ENCODE data around the gene LIPA. TPM values are rescaled to one million over a fixed set of nuclear protein-coding genes. Genes with fewer than 3 reads are reported as not detected.
"Not testable (repeated sequence)": the region's sequence is repeated elsewhere in the genome, so short reads cannot be mapped to it uniquely, and the experiment has no call there.

The LIPA gene
- polyA plus RNA-seq, 1 experiment: 51.6 TPM

DNA sequence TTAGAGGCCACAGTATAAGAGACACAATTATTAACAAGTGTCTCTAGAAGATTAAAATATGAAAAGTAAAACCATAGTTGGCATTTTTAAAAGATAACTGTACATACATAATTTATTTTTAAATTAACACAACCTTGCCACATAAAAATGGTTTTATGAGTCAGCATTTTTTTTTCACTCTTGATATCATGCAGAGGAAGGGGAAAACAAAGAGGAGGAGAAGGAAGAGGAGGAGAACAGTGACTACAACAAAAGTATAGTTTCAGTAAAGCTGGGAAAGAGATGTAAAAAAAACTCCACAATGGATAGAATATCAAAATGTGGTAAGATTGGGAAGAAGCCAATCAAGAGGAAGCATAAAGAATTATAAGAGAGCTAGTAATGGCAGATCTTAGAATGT lies 78.5 kb downstream of the LIPA start:
- Histone ChIP-seq H3K9me3 (ENCODE audit: control insufficient read depth, insufficient read depth, low read length) (no peaks in the 10 kb centered on the region), H3K27ac (ENCODE audit: low read depth, low read length) (no peak overlapping the region), H3K27me3 (ENCODE audit: control insufficient read depth, insufficient read depth, low read length) (no peaks in the 10 kb centered on the region), H3K4me3 (ENCODE audit: low read depth, low read length) (no peak overlapping the region)
- TF ChIP-seq, protein P1, sequence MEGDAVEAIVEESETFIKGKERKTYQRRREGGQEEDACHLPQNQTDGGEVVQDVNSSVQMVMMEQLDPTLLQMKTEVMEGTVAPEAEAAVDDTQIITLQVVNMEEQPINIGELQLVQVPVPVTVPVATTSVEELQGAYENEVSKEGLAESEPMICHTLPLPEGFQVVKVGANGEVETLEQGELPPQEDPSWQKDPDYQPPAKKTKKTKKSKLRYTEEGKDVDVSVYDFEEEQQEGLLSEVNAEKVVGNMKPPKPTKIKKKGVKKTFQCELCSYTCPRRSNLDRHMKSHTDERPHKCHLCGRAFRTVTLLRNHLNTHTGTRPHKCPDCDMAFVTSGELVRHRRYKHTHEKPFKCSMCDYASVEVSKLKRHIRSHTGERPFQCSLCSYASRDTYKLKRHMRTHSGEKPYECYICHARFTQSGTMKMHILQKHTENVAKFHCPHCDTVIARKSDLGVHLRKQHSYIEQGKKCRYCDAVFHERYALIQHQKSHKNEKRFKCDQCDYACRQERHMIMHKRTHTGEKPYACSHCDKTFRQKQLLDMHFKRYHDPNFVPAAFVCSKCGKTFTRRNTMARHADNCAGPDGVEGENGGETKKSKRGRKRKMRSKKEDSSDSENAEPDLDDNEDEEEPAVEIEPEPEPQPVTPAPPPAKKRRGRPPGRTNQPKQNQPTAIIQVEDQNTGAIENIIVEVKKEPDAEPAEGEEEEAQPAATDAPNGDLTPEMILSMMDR (IDR thresholded peaks at IDR 0.05; ENCODE audit: low read depth, low read length): no peak
- ChIA-PET POLR2A (interaction anchor here (0.6 kb wide), 1 partner anchor 112 kb away, joined by 3 read pairs; no protein-coding TSS in a partner anchor), CTCF (interaction anchor here (0.6 to 1.0 kb wide), 2 partner anchors 13 to 143 kb away, joined by 4 to 5 read pairs; no protein-coding TSS in a partner anchor)
- DNase-seq (ENCODE audit: low read depth, low spot score): no peak

DNA sequence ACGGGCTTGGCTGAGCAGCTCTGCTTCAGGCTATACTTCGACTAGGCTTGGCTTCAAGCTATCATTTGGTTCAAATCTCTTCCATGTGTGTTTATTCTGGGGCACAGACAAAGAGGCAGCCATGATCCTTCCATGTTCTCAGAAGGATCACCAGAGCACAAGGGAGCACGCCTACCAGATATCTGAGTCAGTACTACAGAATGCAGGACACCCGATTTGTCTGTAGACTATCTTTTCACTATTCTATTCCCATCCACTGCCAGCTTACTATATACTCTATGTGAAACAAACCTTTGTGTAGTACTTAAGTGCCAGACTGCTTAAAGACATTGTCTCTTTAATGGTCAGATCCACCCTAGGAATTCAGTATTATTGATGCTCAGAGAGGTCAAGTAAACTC lies 79.6 kb downstream of the LIPA start:
- POLR2A ChIA-PET: no interaction called here
- Histone ChIP-seq H3K27ac (ENCODE audit: low read depth, low read length) (no peak overlapping the region), H3K27me3 (ENCODE audit: control insufficient read depth, insufficient read depth, low read length) (no peaks in the 10 kb centered on the region), H3K9me3 (ENCODE audit: control insufficient read depth, insufficient read depth, low read length) (no peaks in the 10 kb centered on the region), H3K4me3 (ENCODE audit: low read depth, low read length) (no peak overlapping the region)
- CTCF ChIA-PET: no interaction called here
- no peak for DNase-seq (ENCODE audit: low read depth, low spot score)
- TF ChIP-seq, protein P1 (IDR thresholded peaks at IDR 0.05; ENCODE audit: low read depth, low read length): no peak

DNA sequence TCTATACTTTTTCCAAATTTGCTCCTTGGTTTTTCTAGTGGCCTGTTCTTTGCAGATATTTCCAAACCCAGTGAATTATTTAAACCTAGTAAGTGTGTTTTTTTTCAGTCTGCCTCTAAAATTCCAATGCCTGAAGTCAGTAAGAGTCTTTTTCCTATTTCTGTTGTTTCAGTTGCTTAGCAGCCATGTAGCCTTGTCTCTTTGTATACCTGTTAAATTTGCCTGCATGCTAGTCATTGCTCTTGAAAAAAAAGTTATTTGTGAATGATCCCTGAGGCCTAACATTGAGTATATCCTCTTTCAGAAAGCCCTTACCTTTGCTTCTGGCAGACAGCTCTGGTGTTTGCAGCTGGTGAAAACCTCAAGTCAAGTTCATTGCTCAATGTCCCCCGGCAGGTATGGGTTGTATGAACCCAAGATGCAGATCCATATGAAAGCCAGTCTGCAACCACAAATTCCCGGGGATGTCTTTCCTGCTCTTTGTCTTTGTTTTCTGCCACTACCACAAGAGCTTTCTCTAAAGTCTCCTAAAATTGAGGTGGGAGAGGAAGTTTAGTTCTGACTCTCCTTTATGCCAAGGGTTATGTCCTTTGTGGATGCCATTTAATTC lies 80.2 kb downstream of the LIPA start:
- no peak overlapping the region for H3K4me3 ChIP-seq (ENCODE audit: low read depth, low read length)
- no peak overlapping the region for H3K27ac ChIP-seq (ENCODE audit: low read depth, low read length)
- ChIA-PET POLR2A (no interaction called here), CTCF (no interaction called here)
- no peaks in the 10 kb centered on the region for H3K27me3 ChIP-seq (ENCODE audit: control insufficient read depth, insufficient read depth, low read length)
- no peaks in the 10 kb centered on the region for H3K9me3 ChIP-seq (ENCODE audit: control insufficient read depth, insufficient read depth, low read length)
- no peak for DNase-seq (ENCODE audit: low read depth, low spot score)
- TF ChIP-seq, protein P1 (IDR thresholded peaks at IDR 0.05; ENCODE audit: low read depth, low read length): no peak

DNA sequence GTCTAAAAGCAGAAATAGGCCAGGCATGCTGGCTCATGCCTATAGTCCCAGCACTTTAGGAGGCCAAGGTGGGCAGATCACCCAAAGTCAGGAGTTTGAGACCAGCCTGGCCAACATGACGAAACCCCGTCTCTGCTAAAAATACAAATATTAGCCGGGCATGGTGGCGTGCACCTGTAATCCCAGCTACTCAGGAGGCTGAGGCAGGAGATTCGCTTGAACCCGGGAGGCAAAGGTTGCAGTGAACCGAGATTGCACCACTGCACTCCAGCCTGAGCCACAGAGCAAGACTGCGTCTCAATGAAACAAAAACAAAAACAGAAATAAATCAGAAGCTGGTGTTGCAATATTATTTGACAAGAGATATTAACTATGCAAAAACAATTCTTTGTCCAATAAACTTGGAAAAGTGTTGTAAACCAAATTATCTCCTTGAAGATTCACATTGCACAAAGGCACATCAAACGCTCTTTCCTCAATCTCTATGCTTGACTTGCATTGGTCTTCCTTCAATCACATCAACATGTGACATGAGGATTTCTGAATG lies 83.1 kb downstream of the LIPA start:
- DNase-seq (ENCODE audit: low read depth, low spot score); H3K4me3 ChIP-seq (ENCODE audit: low read depth, low read length); H3K27me3 ChIP-seq (ENCODE audit: control insufficient read depth, insufficient read depth, low read length); H3K27ac ChIP-seq (ENCODE audit: low read depth, low read length); POLR2A ChIA-PET; H3K9me3 ChIP-seq (ENCODE audit: control insufficient read depth, insufficient read depth, low read length): not testable (repeated sequence)
- CTCF ChIA-PET: interaction anchor here (0.6 kb wide), 1 partner anchor 234 kb away, joined by 3 read pairs; no protein-coding TSS in a partner anchor

DNA sequence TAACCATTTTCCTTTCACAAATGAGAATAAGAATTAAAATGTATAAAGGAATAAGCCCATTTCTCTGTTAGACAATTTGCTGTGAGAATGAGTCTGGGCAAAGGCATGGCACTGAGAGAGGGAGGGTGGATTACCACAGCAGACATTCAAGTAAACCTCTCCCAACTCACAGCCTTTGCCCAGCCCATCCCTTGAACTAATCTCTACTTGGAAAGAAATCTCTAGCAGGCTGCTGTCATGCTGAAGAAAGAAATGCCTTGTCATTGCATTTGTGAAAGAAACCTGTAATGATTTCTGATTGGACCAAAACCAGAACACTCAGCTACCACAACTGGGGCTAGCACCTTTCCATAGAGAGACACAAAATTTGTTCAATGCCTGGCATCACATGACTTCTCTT lies 83.7 kb downstream of the LIPA start:
- H3K4me3 ChIP-seq (ENCODE audit: low read depth, low read length): no peak overlapping the region
- DNase-seq (ENCODE audit: low read depth, low spot score): no peak
- TF ChIP-seq, protein P1 (IDR thresholded peaks at IDR 0.05; ENCODE audit: low read depth, low read length): no peak
- ChIA-PET CTCF (interaction anchor here (0.6 kb wide), 1 partner anchor 233 kb away, joined by 3 read pairs; no protein-coding TSS in a partner anchor), POLR2A (interaction anchor here (0.7 kb wide), 1 partner anchor 35 kb away, joined by 3 read pairs; no protein-coding TSS in a partner anchor)
- no peak overlapping the region for H3K27ac ChIP-seq (ENCODE audit: low read depth, low read length)
- no peaks in the 10 kb centered on the region for H3K9me3 ChIP-seq (ENCODE audit: control insufficient read depth, insufficient read depth, low read length)
- no peaks in the 10 kb centered on the region for H3K27me3 ChIP-seq (ENCODE audit: control insufficient read depth, insufficient read depth, low read length)
